ENCODE data around the gene ARHGEF19.

Gene ARHGEF19

GRCh38 chr1:16150508-16150907 is 61.9 kb downstream of the ARHGEF19 start:
- DNase-seq (ENCODE audit: low read depth in 2 of 2): no peak

GRCh38 chr1:16149702-16150488 is 62.6 kb downstream of the ARHGEF19 start:
- no peak for DNase-seq (ENCODE audit: low read depth in 2 of 2)

- no peak for DNase-seq (ENCODE audit: low read depth in 2 of 2)
Observed at GRCh38 chr1:16149146-16149545, 63.3 kb downstream of the ARHGEF19 start.

- no peak for DNase-seq (ENCODE audit: low read depth in 2 of 2)
Observed at GRCh38 chr1:16148329-16149092, 63.9 kb downstream of the ARHGEF19 start.

All from stimulated activated CD8-positive, alpha-beta memory T cell treated with anti-CD3 and anti-CD28 coated beads, Interleukin-7, amount 100 ng/mL, for 4 hours (primary cell).